ENCODE results near the gene TBL1X. TPM values are rescaled to one million over a fixed set of nuclear protein-coding genes. Genes with fewer than 3 reads are reported as not detected.

The TBL1X gene
- total and polyA plus RNA-seq, 2 of the 8 experiments (the other 6 are each of a cell fraction or from before 2014, with no cell fraction given) = 13.3 to 25.6 TPM

DNA sequence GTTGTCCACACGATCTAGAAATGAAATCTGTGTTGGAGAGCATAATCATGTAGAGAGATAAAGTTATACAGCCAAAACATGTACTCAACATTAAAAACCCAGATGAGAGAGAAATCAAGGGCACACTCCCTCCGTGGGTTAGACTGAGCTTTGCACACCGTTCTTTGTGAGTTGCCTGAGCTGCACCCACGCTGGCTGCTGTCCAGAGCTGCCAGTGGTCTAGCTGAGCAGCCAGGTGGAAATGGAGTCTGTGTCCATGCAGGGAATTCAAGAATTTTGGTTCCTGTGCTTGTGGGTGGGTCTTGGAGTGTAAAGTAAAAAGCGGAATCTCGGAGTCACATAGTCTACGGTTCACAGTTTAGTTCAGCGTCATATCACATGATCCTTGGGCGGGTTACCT, 216.2 kb downstream of the TBL1X start (continued):
- TF ChIP-seq, protein P1, sequence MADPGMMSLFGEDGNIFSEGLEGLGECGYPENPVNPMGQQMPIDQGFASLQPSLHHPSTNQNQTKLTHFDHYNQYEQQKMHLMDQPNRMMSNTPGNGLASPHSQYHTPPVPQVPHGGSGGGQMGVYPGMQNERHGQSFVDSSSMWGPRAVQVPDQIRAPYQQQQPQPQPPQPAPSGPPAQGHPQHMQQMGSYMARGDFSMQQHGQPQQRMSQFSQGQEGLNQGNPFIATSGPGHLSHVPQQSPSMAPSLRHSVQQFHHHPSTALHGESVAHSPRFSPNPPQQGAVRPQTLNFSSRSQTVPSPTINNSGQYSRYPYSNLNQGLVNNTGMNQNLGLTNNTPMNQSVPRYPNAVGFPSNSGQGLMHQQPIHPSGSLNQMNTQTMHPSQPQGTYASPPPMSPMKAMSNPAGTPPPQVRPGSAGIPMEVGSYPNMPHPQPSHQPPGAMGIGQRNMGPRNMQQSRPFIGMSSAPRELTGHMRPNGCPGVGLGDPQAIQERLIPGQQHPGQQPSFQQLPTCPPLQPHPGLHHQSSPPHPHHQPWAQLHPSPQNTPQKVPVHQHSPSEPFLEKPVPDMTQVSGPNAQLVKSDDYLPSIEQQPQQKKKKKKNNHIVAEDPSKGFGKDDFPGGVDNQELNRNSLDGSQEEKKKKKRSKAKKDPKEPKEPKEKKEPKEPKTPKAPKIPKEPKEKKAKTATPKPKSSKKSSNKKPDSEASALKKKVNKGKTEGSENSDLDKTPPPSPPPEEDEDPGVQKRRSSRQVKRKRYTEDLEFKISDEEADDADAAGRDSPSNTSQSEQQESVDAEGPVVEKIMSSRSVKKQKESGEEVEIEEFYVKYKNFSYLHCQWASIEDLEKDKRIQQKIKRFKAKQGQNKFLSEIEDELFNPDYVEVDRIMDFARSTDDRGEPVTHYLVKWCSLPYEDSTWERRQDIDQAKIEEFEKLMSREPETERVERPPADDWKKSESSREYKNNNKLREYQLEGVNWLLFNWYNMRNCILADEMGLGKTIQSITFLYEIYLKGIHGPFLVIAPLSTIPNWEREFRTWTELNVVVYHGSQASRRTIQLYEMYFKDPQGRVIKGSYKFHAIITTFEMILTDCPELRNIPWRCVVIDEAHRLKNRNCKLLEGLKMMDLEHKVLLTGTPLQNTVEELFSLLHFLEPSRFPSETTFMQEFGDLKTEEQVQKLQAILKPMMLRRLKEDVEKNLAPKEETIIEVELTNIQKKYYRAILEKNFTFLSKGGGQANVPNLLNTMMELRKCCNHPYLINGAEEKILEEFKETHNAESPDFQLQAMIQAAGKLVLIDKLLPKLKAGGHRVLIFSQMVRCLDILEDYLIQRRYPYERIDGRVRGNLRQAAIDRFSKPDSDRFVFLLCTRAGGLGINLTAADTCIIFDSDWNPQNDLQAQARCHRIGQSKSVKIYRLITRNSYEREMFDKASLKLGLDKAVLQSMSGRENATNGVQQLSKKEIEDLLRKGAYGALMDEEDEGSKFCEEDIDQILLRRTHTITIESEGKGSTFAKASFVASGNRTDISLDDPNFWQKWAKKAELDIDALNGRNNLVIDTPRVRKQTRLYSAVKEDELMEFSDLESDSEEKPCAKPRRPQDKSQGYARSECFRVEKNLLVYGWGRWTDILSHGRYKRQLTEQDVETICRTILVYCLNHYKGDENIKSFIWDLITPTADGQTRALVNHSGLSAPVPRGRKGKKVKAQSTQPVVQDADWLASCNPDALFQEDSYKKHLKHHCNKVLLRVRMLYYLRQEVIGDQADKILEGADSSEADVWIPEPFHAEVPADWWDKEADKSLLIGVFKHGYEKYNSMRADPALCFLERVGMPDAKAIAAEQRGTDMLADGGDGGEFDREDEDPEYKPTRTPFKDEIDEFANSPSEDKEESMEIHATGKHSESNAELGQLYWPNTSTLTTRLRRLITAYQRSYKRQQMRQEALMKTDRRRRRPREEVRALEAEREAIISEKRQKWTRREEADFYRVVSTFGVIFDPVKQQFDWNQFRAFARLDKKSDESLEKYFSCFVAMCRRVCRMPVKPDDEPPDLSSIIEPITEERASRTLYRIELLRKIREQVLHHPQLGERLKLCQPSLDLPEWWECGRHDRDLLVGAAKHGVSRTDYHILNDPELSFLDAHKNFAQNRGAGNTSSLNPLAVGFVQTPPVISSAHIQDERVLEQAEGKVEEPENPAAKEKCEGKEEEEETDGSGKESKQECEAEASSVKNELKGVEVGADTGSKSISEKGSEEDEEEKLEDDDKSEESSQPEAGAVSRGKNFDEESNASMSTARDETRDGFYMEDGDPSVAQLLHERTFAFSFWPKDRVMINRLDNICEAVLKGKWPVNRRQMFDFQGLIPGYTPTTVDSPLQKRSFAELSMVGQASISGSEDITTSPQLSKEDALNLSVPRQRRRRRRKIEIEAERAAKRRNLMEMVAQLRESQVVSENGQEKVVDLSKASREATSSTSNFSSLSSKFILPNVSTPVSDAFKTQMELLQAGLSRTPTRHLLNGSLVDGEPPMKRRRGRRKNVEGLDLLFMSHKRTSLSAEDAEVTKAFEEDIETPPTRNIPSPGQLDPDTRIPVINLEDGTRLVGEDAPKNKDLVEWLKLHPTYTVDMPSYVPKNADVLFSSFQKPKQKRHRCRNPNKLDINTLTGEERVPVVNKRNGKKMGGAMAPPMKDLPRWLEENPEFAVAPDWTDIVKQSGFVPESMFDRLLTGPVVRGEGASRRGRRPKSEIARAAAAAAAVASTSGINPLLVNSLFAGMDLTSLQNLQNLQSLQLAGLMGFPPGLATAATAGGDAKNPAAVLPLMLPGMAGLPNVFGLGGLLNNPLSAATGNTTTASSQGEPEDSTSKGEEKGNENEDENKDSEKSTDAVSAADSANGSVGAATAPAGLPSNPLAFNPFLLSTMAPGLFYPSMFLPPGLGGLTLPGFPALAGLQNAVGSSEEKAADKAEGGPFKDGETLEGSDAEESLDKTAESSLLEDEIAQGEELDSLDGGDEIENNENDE (IDR thresholded peaks at IDR 0.05; ENCODE audit: insufficient replicate concordance, low read length) = no peak
- TF ChIP-seq, protein P2, sequence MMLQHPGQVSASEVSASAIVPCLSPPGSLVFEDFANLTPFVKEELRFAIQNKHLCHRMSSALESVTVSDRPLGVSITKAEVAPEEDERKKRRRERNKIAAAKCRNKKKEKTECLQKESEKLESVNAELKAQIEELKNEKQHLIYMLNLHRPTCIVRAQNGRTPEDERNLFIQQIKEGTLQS (IDR thresholded peaks at IDR 0.05; ENCODE audit: insufficient read depth, low read depth, low read length) = no peak
- no peak for TF ChIP-seq KDM1A (IDR thresholded peaks at IDR 0.05; ENCODE audit: borderline replicate concordance, low read length)
- no peak for TF ChIP-seq SIX5 (IDR thresholded peaks at IDR 0.05; ENCODE audit: low read depth, low read length)
- TF ChIP-seq KDM5A (IDR thresholded peaks at IDR 0.05; ENCODE audit: low read length) = no peak
- TF ChIP-seq CHD1 (IDR thresholded peaks at IDR 0.05; ENCODE audit: low read depth, low read length) = no peak
- TF ChIP-seq ASH2L (IDR thresholded peaks at IDR 0.05; ENCODE audit: low read length) = no peak
- TF ChIP-seq RXRA (IDR thresholded peaks at IDR 0.05; ENCODE audit: insufficient read depth, low read depth, low read length) = no peak
- TF ChIP-seq EP300 (IDR thresholded peaks at IDR 0.05; ENCODE audit: borderline replicate concordance in 1 of 2, low read depth in 2 of 2, low read length in 2 of 2) = no peak

Measured in H1 (cell line).